ENCODE measurements around the gene IL1RL1. TPM values are rescaled to one million over a fixed set of nuclear protein-coding genes. Genes with fewer than 3 reads are reported as not detected.

IL1RL1 gene
- total RNA-seq, 1 experiment from 2014 or later = 5.7 TPM

GRCh38 chr2:102266204-102266603 lies 45.2 kb upstream of the IL1RL1 start:
- intact Hi-C loops (cut with micrococcal nuclease) = no loop called here
- H3K9me2 ChIP-seq (replicated peaks; ENCODE audit: low read length) = no peaks in the 10 kb centered on the region
- CTCF ChIA-PET = no interaction called here
- DNase-seq = no peak
- no peak overlapping the region for H2AFZ ChIP-seq (ENCODE audit: low read length)
- ATAC-seq = no peak
- H3K27ac ChIP-seq (ENCODE audit: low read length) = no peak overlapping the region
- H3F3A ChIP-seq (ENCODE audit: low read length, unreplicated experiment) = no peaks in the 10 kb centered on the region
- no peak overlapping the region for H3K9ac ChIP-seq (ENCODE audit: low read length)
- H3K27me3 ChIP-seq (ENCODE audit: low read length) = no peaks in the 10 kb centered on the region
- TF ChIP-seq CTCF (conservative IDR thresholded peaks at IDR 0.05; ENCODE audit: low read depth, low read length) = no peak
- no peak for TF ChIP-seq EZH2 (IDR thresholded peaks at IDR 0.05; ENCODE audit: low read length, unreplicated experiment)
- TF ChIP-seq EZH2phosphoT487 (IDR thresholded peaks at IDR 0.05; ENCODE audit: borderline replicate concordance, low read length) = no peak
- BruUV-seq (replicated peaks) = no TSS peak
- H3K9me3 ChIP-seq (ENCODE audit: low read length) = no peaks in the 10 kb centered on the region
- no peaks in the 10 kb centered on the region for H4K20me1 ChIP-seq (ENCODE audit: low read length)
- H3K36me3 ChIP-seq (ENCODE audit: low read depth, low read length) = no peaks in the 10 kb centered on the region
- H3K79me2 ChIP-seq (ENCODE audit: low read length) = no peaks in the 10 kb centered on the region
- H3K4me2 ChIP-seq (ENCODE audit: low read length) = no peak overlapping the region
- no peak overlapping the region for H3K4me3 ChIP-seq (ENCODE audit: low read length)
- POLR2A ChIA-PET (ENCODE audit: unreplicated experiment) = no interaction called here
- H3K4me1 ChIP-seq (ENCODE audit: insufficient read depth, low read length) = no peaks in the 10 kb centered on the region

- H3K27ac ChIP-seq (ENCODE audit: low read length) = no peak overlapping the region
- H2AFZ ChIP-seq (ENCODE audit: low read length) = no peak overlapping the region
- ATAC-seq = no peak
- H3K4me2 ChIP-seq (ENCODE audit: low read length) = no peak overlapping the region
- no peaks in the 10 kb centered on the region for H3K79me2 ChIP-seq (ENCODE audit: low read length)
- H3K4me1 ChIP-seq (ENCODE audit: insufficient read depth, low read length) = no peaks in the 10 kb centered on the region
- H3K4me3 ChIP-seq (ENCODE audit: low read length) = no peak overlapping the region
- H3K9ac ChIP-seq (ENCODE audit: low read length) = no peak overlapping the region
- intact Hi-C loops (cut with micrococcal nuclease) = no loop called here
- H4K20me1 ChIP-seq (ENCODE audit: low read length) = no peaks in the 10 kb centered on the region
- H3K9me2 ChIP-seq (replicated peaks; ENCODE audit: low read length) = no peaks in the 10 kb centered on the region
- no peaks in the 10 kb centered on the region for H3K36me3 ChIP-seq (ENCODE audit: low read depth, low read length)
- no TSS peak for BruUV-seq (replicated peaks)
- H3K9me3 ChIP-seq (ENCODE audit: low read length) = no peaks in the 10 kb centered on the region
- CTCF ChIA-PET = no interaction called here
- no peaks in the 10 kb centered on the region for H3F3A ChIP-seq (ENCODE audit: low read length, unreplicated experiment)
- TF ChIP-seq EZH2 (IDR thresholded peaks at IDR 0.05; ENCODE audit: low read length, unreplicated experiment) = no peak
- TF ChIP-seq EZH2phosphoT487 (IDR thresholded peaks at IDR 0.05; ENCODE audit: borderline replicate concordance, low read length) = no peak
- TF ChIP-seq CTCF (conservative IDR thresholded peaks at IDR 0.05; ENCODE audit: low read depth, low read length) = no peak
- DNase-seq = no peak
- POLR2A ChIA-PET (ENCODE audit: unreplicated experiment) = no interaction called here
- no peaks in the 10 kb centered on the region for H3K27me3 ChIP-seq (ENCODE audit: low read length)
Measured at GRCh38 chr2:102267774-102268173, 43.6 kb upstream of the IL1RL1 start.

DNA sequence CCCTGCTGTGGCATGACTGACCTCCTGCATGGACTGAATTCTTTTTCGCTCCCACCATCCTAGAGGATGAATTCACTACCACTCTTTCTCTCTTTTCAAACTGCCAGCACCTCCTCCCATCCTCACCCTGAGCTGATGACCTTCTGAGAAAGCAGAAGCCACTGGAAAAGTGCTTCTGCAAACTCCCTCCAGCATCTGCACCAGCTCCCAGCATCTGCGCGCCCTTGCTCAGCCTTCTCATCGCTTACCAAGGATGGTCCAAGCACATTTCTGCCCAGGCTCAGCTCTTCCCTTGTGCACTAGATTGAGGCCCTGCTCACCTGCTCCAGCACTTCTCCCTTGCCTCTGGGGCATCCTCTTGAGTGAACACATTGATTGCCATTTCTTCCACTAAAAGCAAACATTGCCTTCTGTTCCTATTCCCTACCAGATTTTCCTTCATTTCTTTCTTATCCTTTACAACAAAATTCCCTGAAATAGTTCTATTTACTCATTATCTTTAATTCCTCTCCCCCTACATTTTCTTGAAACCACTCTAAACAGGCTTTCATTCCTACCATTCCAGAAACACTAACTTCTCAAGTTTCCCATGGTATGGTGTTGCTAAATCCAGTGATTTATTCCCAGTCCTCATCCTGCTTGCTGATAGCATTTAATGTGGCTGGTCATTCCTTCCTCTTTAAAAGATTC lies 42.7 kb upstream of the IL1RL1 start:
- Histone ChIP-seq H2AFZ (ENCODE audit: low read length) (no peak overlapping the region), H3K9me2 (replicated peaks; ENCODE audit: low read length) (no peaks in the 10 kb centered on the region), H3K27me3 (ENCODE audit: low read length) (no peaks in the 10 kb centered on the region), H3K4me3 (ENCODE audit: low read length) (no peak overlapping the region), H3K4me1 (ENCODE audit: insufficient read depth, low read length) (no peaks in the 10 kb centered on the region), H3K4me2 (ENCODE audit: low read length) (no peak overlapping the region), H3K27ac (ENCODE audit: low read length) (no peak overlapping the region), H3K9ac (ENCODE audit: low read length) (no peak overlapping the region), H3K36me3 (ENCODE audit: low read depth, low read length) (no peaks in the 10 kb centered on the region), H3K79me2 (ENCODE audit: low read length) (no peaks in the 10 kb centered on the region), H3K9me3 (ENCODE audit: low read length) (no peaks in the 10 kb centered on the region), H4K20me1 (ENCODE audit: low read length) (no peaks in the 10 kb centered on the region), H3F3A (ENCODE audit: low read length, unreplicated experiment) (no peaks in the 10 kb centered on the region)
- no peak for DNase-seq
- no peak for ATAC-seq
- TF ChIP-seq CTCF (conservative IDR thresholded peaks at IDR 0.05; ENCODE audit: low read depth, low read length) (no peak), EZH2phosphoT487 (IDR thresholded peaks at IDR 0.05; ENCODE audit: borderline replicate concordance, low read length) (no peak), EZH2 (IDR thresholded peaks at IDR 0.05; ENCODE audit: low read length, unreplicated experiment) (no peak)
- no TSS peak for BruUV-seq (replicated peaks)
- CTCF ChIA-PET = no interaction called here
- POLR2A ChIA-PET (ENCODE audit: unreplicated experiment) = no interaction called here
- intact Hi-C loops (cut with micrococcal nuclease) = no loop called here
